ENCODE data around the gene CGB8.
"Not testable (repeated sequence)": the region's sequence is repeated elsewhere in the genome, so short reads cannot be mapped to it uniquely, and the experiment has no call there.

CGB8 gene

GRCh38 chr19:49029749-49030148 lies 19.2 kb downstream of the CGB8 start:
- DNase-seq; H3K4me3 Mint-ChIP-seq; H3K36me3 Mint-ChIP-seq; H3K27ac Mint-ChIP-seq; ATAC-seq (replicated peaks); H3K4me1 Mint-ChIP-seq; H3K9me3 Mint-ChIP-seq: not testable (repeated sequence)
- peaks cover 9 to 37% of the 10 kb centered on the region in 2 donors for H3K27me3 Mint-ChIP-seq

GRCh38 chr19:49028686-49029085 lies 20.2 kb downstream of the CGB8 start:
- H3K27ac Mint-ChIP-seq: not testable (repeated sequence)

GRCh38 chr19:49025599-49025998 lies 23.3 kb downstream of the CGB8 start:
- not testable (repeated sequence) for H3K27ac Mint-ChIP-seq; DNase-seq; H3K4me1 Mint-ChIP-seq; H3K4me3 Mint-ChIP-seq; H3K9me3 Mint-ChIP-seq; ATAC-seq (replicated peaks); H3K36me3 Mint-ChIP-seq
- peaks cover 0 to 18% of the 10 kb centered on the region in 2 donors for H3K27me3 Mint-ChIP-seq

More at GRCh38 chr19:49028686-49029085, 20.2 kb downstream of the CGB8 start:
- peaks cover 7 to 32% of the 10 kb centered on the region in 2 donors for H3K27me3 Mint-ChIP-seq
- not testable (repeated sequence) for H3K36me3 Mint-ChIP-seq; DNase-seq; H3K4me1 Mint-ChIP-seq; ATAC-seq (replicated peaks); H3K9me3 Mint-ChIP-seq; H3K4me3 Mint-ChIP-seq

- Mint-ChIP-seq H3K27me3 (peaks cover 0 to 18% of the 10 kb centered on the region in 2 donors), H3K4me1 (peaks cover 11 to 13% of the 10 kb centered on the region in 2 donors)
- ATAC-seq (replicated peaks); H3K9me3 Mint-ChIP-seq; H3K36me3 Mint-ChIP-seq; H3K27ac Mint-ChIP-seq; DNase-seq; H3K4me3 Mint-ChIP-seq: not testable (repeated sequence)
These were observed 23.8 kb downstream of the CGB8 start for GRCh38 chr19:49025088-49025487.

- peaks cover 13 to 21% of the 10 kb centered on the region in 2 donors for H3K4me1 Mint-ChIP-seq
- not testable (repeated sequence) for H3K4me3 Mint-ChIP-seq; DNase-seq; H3K27ac Mint-ChIP-seq; ATAC-seq (replicated peaks); H3K36me3 Mint-ChIP-seq; H3K9me3 Mint-ChIP-seq
- peaks cover 2 to 19% of the 10 kb centered on the region in 2 donors for H3K27me3 Mint-ChIP-seq
These were observed 24.7 kb downstream of the CGB8 start, which contains the start of gene CGB3 for GRCh38 chr19:49024233-49024632. CGB3 (minus strand) TSS chr19:49024333; CDS start chr19:49023971, 362 bp downstream.

- H3K27me3 Mint-ChIP-seq: peaks cover 5 to 23% of the 10 kb centered on the region in 2 donors
- H3K36me3 Mint-ChIP-seq: no peaks in the 10 kb centered on the region
- no peak for DNase-seq
- H3K27ac Mint-ChIP-seq: no peak overlapping the region
- ATAC-seq (replicated peaks): no peak
- H3K4me3 Mint-ChIP-seq: no peak overlapping the region
- peaks cover 20 to 36% of the 10 kb centered on the region in 2 donors for H3K4me1 Mint-ChIP-seq
- H3K9me3 Mint-ChIP-seq: no peaks in the 10 kb centered on the region
These were observed 26.8 kb downstream of the CGB8 start for GRCh38 chr19:49022116-49022515.

- H3K9me3 Mint-ChIP-seq: no peaks in the 10 kb centered on the region
- ATAC-seq (replicated peaks) (no peak), DNase-seq (no peak)
- H3K27me3 Mint-ChIP-seq: peaks cover 5 to 23% of the 10 kb centered on the region in 2 donors
- H3K27ac Mint-ChIP-seq: no peak overlapping the region
- peaks cover 4 to 6% of the 10 kb centered on the region in 2 donors for H3K36me3 Mint-ChIP-seq
- no peak overlapping the region for H3K4me3 Mint-ChIP-seq
- H3K4me1 Mint-ChIP-seq: peaks cover 20 to 41% of the 10 kb centered on the region in 2 donors
These were observed 27.7 kb downstream of the CGB8 start for GRCh38 chr19:49020931-49021895.

GRCh38 chr19:49020342-49020741 lies 28.6 kb downstream of the CGB8 start:
- ATAC-seq (replicated peaks) (no peak), DNase-seq (no peak)
- Mint-ChIP-seq H3K36me3 (peaks cover 12% of the 10 kb centered on the region in 2 donors), H3K4me3 (no peak overlapping the region), H3K9me3 (no peaks in the 10 kb centered on the region), H3K27me3 (peaks cover 5 to 17% of the 10 kb centered on the region in 2 donors), H3K4me1 (peaks cover 20 to 41% of the 10 kb centered on the region in 2 donors), H3K27ac (no peak overlapping the region)

- Mint-ChIP-seq H3K27ac (peak overlapping the region; percentile 91), H3K4me1 (peaks cover 20 to 41% of the 10 kb centered on the region in 2 donors), H3K9me3 (no peaks in the 10 kb centered on the region), H3K4me3 (peak overlapping the region; percentile 81 to 86), H3K36me3 (peaks cover 12 to 16% of the 10 kb centered on the region in 2 donors), H3K27me3 (peaks cover 5 to 17% of the 10 kb centered on the region in 2 donors)
- peak; percentile 48 for DNase-seq
- ATAC-seq (replicated peaks): peak; percentile 53 to 62
These were observed 29.5 kb downstream of the CGB8 start for GRCh38 chr19:49019242-49019932.

- ATAC-seq (replicated peaks): peak in 1 of 2 donors; percentile 20
- Mint-ChIP-seq H3K36me3 (peaks cover 18 to 22% of the 10 kb centered on the region in 2 donors), H3K4me3 (peak overlapping the region; percentile 81 to 86), H3K4me1 (peaks cover 20 to 41% of the 10 kb centered on the region in 2 donors), H3K27ac (peak overlapping the region; percentile 91), H3K27me3 (peaks cover 5 to 17% of the 10 kb centered on the region in 2 donors)
- not testable (repeated sequence) for H3K9me3 Mint-ChIP-seq, DNase-seq
These were observed 30.3 kb downstream of the CGB8 start for GRCh38 chr19:49018388-49019241.

GRCh38 chr19:49017666-49018351 lies 31.1 kb downstream of the CGB8 start:
- DNase-seq (peak; percentile 64), ATAC-seq (replicated peaks) (peak; percentile 79 to 81)
- Mint-ChIP-seq H3K27me3 (peaks cover 5 to 17% of the 10 kb centered on the region in 2 donors), H3K27ac (peak overlapping the region; percentile 57), H3K4me1 (peaks cover 20 to 41% of the 10 kb centered on the region in 2 donors), H3K9me3 (no peaks in the 10 kb centered on the region), H3K36me3 (peaks cover 22 to 23% of the 10 kb centered on the region in 2 donors), H3K4me3 (peak overlapping the region; percentile 81 to 86)

GRCh38 chr19:49017041-49017665 lies 31.8 kb downstream of the CGB8 start, which contains the start of gene LHB:
LHB (minus strand) TSS chr19:49017091; CDS start chr19:49017081, 10 bp downstream.
- no peak for ATAC-seq (replicated peaks)
- peak within 1 kb of the TSS; percentile 57 for H3K27ac Mint-ChIP-seq
- H3K4me1 Mint-ChIP-seq: peaks cover 20 to 41% of the 10 kb centered on the region in 2 donors
- peaks cover 5 to 17% of the 10 kb centered on the region in 2 donors for H3K27me3 Mint-ChIP-seq
- H3K9me3 Mint-ChIP-seq: no peaks in the 10 kb centered on the region
- peak within 1 kb of the TSS; percentile 81 to 86 for H3K4me3 Mint-ChIP-seq
- H3K36me3 Mint-ChIP-seq: peaks cover 25% of the 10 kb centered on the region in 2 donors
- DNase-seq: no peak
